PFSK-1 (cell line): ENCODE data around the gene ACTR8.

ENCODE experiments used
- POLR2AphosphoS5 ChIP-seq: IDR thresholded peaks from 2 replicates; pipeline ENCODE4 v1.6.1; 2012; ENCODE audit warnings: low read depth, mild to moderate bottlenecking, control low read depth, low read length, moderate library complexity
- TF ChIP-seq, protein P1 (sequence below), 2 experiments: IDR thresholded peaks; 2 replicates each; pipeline versions ENCODE4 v1.6.1 to v1.8.0; 2011 to 2012; ENCODE audit warnings: low read depth in 2 of 2, low read length in 2 of 2, control low read depth in 1 of 2, inconsistent platforms in 1 of 2, mild to moderate bottlenecking in 1 of 2, moderate library complexity in 1 of 2; ENCODE audit not compliant: insufficient read depth in 1 of 2

DNA sequence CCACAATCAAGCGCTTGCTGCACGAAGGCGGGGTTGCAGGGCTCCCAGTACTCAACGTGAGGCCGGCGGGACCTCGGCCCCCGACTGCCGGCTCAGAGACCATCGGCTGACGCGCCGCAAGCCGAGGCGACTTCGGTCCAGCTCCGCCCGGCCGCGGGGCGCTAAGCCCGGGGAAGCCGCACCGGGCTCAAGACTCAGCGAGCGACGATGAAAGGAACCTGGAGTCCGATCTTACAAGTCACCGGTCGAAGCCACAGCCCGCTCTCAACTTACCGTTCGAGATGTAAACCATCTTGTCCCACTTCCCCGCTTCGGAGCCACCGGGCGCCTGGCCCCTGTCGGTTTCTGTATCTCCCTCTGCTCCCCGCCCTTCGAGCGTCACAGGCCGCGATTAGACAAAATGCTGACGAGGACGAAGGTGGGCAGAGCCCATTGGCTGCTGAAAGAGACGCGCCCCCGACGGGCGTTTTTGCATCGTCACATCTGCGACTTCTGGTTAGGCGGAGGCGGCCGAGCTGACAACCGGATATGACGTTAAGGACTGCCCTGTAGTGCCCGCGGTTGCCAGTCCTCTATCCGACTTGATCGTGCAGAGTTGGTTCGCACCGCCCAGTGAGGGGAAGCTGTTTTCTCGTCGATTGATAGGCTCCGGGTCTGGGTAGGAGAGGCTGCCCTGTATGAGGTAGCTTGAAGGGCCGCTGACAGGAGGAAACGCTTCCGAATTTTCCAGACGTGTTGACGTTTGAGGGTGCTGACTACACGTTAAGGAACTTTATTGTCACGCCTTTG, 9.7 kb upstream of the ACTR8 start, which contains the start of gene SELENOK:
- TF ChIP-seq, protein P1, sequence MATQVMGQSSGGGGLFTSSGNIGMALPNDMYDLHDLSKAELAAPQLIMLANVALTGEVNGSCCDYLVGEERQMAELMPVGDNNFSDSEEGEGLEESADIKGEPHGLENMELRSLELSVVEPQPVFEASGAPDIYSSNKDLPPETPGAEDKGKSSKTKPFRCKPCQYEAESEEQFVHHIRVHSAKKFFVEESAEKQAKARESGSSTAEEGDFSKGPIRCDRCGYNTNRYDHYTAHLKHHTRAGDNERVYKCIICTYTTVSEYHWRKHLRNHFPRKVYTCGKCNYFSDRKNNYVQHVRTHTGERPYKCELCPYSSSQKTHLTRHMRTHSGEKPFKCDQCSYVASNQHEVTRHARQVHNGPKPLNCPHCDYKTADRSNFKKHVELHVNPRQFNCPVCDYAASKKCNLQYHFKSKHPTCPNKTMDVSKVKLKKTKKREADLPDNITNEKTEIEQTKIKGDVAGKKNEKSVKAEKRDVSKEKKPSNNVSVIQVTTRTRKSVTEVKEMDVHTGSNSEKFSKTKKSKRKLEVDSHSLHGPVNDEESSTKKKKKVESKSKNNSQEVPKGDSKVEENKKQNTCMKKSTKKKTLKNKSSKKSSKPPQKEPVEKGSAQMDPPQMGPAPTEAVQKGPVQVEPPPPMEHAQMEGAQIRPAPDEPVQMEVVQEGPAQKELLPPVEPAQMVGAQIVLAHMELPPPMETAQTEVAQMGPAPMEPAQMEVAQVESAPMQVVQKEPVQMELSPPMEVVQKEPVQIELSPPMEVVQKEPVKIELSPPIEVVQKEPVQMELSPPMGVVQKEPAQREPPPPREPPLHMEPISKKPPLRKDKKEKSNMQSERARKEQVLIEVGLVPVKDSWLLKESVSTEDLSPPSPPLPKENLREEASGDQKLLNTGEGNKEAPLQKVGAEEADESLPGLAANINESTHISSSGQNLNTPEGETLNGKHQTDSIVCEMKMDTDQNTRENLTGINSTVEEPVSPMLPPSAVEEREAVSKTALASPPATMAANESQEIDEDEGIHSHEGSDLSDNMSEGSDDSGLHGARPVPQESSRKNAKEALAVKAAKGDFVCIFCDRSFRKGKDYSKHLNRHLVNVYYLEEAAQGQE (IDR thresholded peaks at IDR 0.05; ENCODE audit: insufficient read depth in 1 of 2, low read depth in 2 of 2, low read length in 2 of 2), result no peak
- TF ChIP-seq POLR2AphosphoS5, result peak; percentile 82
